DLD1 (cell line): ENCODE results near the gene MMP24OS.

ENCODE experiments used
- in situ Hi-C: cut with HindIII; loops from 2 replicates; pipeline ENCODE4 v1.10.0; 2017; ENCODE audit warnings: low sequenced_read_pairs

Gene MMP24OS

DNA sequence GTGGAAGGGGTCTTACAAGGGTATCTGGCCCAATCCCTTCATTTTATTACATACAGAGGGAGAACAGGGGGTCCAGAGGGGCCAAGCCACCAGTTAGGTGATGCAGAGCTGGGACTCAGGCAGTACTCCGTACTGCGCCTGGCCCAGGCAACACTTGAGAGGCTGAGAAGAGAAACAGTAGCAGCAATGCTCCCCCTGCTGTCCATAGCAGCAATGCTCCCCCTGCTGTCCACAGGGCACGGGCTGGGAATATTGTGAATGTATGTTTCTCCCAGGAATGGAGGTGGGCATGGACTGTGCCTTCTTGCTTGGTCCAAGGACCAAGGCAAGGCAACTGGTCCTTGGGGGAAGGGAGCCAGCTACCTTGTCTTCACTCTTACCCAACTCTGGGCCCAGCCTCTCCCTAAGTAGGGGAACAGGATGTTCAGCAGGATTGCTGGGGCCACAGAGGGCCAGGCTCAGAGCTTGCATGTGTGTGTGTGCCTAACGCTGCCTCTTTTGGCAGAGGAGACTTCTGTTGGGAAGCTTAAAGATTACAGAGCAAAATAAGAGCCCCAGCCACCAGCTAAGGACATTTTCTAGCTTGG is 29.1 kb upstream of the MMP24OS start:
- in situ Hi-C loops, result no loop called here

DNA sequence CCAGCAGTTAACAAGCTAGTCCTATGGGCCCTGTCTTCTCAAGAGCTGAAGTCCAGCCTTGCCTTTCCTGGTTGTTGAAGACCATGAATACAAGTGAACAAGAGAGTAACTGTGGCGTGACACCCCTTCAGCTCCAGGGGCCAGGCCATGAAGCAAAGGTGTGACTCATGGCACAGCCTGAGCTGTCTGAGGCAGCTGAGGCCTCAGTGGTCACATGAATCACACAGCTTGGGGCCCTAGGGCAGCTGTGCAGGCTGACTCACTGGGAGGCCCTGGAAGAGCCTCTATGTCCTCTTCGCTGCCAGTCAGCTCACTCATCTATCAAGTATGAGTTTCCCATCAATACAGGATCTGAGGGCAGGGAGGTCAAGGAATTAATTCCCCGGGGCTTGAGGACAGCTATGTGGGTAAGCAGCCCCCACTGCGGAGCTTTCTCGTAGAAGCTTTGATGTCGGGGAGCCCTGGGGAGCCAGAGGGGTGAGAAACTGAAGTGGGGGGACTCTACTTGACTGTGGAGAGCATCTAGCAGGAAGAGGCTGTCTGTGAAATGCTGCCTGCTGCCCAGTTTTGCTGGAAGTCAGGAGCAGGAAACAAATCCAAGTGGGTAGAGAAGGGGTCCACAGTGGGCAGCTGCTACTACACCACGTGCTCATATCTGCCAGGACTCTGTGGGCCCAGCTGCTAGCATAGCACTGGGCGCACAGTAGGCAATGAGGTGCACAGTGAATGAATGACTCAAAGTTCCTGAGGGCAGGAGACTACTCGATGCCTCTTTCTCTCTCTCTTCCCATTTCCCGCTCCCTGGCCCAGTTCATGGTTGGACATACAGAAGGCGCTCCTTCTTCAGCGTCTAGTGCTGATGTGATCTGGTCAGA is 28.0 kb upstream of the MMP24OS start:
- in situ Hi-C loops, result no loop called here

DNA sequence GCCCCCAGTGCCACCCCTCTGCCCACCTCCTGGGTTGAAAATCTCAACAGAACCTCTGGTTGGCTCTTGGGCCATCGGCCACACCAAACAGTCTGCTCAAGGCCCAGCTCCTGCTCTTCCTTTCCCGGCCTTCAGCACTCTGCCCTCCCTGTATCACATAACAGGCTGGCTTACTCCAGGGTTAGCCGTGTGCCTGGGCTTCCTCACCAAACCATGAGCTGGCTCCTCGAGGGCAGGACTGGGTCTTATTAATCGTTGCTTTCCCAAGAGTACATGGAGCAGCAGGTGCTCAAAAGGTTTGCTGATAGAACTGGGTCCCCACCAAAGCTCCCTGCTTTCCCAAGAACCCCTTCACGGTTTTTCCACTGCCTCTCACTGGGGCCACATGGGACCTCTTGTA is 27.0 kb upstream of the MMP24OS start:
- in situ Hi-C loops, result no loop called here

DNA sequence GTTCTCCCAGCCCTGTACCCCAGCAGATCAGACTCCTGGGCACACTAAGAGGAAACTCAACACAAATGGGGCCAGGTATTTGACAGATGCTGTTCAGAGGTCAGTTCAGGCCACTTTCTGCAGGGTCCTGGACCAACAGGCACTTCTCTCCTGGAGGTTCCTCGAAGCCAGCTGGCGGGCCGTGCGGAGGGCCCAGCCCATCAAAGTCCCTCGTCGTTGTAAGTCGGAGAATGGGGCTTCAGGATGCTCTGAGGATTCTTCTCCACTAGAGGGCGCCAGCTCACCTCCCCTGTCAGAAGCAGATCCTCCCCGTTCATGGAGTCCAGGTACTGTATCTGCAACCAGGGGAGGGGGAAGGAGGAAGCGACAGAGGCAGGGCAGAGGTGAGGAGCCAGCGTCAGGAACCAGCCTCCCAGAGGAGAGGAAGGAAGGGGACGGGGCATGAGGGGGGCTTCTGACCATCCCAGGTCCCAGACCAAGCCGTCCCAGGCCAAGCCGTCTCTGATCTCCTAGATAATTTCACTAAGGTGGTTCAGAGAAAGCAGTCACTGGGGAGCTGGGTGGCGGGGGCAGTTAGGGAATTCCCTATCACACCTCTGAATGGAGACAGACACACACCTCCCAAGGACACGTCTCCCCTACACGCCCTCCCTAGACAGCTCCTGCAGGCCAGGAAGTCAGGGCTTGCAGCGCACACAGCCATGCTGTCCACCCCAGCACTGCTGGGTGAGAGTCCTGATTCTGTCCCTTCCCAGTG is 26.0 kb upstream of the MMP24OS start:
- in situ Hi-C loops, result no loop called here

GRCh38 chr20:35303382-35303734 is 25.4 kb upstream of the MMP24OS start:
- in situ Hi-C loops, result no loop called here

GRCh38 chr20:35302421-35303335 is 24.8 kb upstream of the MMP24OS start:
- in situ Hi-C loops, result no loop called here

DNA sequence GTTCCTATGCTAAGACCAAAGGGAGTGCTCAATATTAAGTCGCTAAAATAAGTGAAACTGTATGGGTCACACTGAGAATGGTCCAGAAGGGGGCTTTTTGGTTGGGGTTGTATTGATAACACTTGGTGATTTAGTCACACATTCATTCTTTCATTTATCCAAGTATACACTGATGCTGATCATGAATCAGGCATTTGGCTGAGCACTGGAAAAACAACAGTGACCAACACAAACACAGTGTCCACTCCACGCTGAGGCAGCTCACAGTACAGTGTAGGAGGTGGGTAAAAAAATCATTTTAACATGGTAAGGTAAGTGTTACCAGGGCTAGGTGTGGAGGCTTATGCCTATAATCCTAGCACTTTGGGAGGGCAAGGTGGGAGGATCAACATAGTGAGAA is 23.5 kb upstream of the MMP24OS start:
- in situ Hi-C loops, result no loop called here

GRCh38 chr20:35300469-35301262 is 22.7 kb upstream of the MMP24OS start:
- in situ Hi-C loops, result no loop called here

GRCh38 chr20:35299780-35300179 is 21.9 kb upstream of the MMP24OS start:
- in situ Hi-C loops, result no loop called here

GRCh38 chr20:35298264-35298663 is 20.3 kb upstream of the MMP24OS start:
- in situ Hi-C loops, result no loop called here

DNA sequence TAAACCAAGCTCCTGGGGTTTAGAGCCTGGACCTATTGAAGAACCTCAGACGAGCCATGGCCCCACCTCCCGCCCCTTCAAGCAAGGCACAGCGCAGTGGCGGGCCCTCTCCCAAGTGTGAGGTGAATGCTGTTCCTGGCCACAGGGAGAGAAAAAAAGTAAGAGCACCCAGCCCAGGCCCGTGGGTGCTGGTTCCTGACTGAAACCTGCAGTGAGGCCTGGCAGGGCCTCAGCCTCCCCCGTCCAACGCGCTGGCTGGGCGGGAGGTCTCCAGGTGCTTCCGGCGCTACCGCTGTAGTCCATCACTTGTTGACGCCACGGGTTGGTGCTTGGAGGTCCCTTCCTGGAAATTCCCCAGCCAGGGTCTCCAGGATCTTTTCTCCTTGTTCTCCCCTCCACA is 19.8 kb upstream of the MMP24OS start:
- in situ Hi-C loops, result no loop called here

DNA sequence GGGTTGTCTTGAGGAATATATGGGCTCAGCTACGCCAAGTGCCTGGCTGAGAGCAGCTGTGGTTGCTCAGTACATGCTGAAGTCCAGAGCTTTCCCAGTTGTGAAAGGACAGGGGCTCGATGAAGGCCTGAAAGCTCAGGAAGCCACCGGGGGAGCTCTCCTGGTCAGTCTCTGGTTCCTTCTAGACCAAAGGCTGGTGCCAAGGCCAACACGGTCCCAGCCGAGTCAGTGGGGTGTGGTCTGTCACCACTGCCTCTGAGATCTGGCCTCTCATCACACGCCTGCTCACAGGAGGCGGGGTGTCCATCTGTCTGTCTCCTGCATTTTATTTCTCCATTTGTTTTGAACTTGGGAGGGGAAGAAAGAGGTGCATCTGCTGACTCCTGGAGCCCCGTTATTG is 19.2 kb upstream of the MMP24OS start:
- in situ Hi-C loops, result no loop called here

DNA sequence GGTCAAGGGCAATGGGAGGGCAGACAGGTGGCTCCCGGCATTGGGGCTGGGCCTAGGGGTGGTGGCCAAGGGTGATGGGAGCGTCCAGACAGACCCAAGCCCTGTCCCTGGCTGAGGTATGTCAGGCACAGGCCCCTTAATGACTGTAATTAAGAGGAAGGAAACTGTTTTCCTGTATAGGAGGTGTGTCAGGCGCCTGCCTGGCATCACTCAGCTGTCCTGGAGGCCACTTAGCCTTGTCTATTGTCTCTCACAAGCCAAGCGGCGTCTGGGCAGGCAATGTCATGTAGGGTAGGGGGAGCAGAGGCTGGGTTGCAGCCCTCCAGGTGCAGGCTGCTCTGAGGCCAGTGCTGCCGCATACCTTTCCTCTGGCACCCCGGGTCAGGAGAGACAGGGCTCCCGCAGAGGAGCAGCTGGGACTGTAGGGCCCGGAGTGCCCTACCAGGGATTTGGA is 18.2 kb upstream of the MMP24OS start:
- in situ Hi-C loops, result no loop called here

DNA sequence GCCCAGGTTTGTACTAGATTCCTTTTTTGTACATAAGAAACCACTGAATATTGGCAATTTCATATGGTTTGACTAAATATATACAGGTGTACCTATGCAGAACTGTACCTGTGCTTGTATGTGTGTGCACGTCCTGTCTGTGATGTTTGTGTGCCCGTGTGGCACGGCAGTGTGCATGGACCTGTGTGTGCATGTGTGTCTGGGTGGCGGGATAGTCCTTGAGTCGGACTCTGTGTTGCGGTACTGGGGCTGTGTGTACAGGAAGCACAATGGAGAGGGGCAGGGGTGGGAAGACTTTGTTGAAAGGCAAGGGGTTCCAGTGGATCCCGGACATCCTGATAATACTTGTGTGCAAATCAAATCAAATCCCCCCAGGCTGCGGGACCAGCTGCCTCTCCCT is 17.8 kb upstream of the MMP24OS start:
- in situ Hi-C loops, result no loop called here

DNA sequence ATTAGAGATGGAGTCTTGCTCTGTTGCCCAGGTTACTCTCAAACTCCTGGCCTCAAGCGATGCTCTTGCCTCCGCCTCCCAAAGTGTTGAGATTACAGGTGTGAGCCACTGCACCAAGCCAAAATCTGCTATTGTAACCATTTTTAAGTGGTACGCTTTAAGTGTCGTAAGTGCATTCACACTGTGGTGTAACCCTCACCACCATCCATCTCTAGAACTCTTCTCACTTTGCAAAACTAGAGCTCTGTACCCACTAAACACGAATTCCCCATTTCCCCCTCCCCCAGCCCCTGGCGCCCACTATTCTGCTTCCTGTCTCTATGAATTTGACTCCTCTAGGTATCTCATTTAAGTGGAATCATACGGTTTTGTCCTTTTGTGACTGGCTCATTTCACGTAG is 17.1 kb upstream of the MMP24OS start:
- in situ Hi-C loops, result no loop called here

GRCh38 chr20:35294293-35294685 is 16.4 kb upstream of the MMP24OS start:
- in situ Hi-C loops, result no loop called here

GRCh38 chr20:35293303-35294292 is 15.7 kb upstream of the MMP24OS start:
- in situ Hi-C loops, result no loop called here

GRCh38 chr20:35292504-35293285 is 14.8 kb upstream of the MMP24OS start:
- in situ Hi-C loops, result no loop called here
